ENCODE results near the gene IL16. TPM values are rescaled to one million over a fixed set of nuclear protein-coding genes. Genes with fewer than 3 reads are reported as not detected.
A peak's percentile ranks its signal among the peaks of the same experiment; 100 is the strongest.

IL16 gene
- total RNA-seq, 1 donor from 2014 or later = 6.5 TPM

GRCh38 chr15:81277851-81278250 lies 81.2 kb downstream of the IL16 start:
- no peak for DNase-seq

GRCh38 chr15:81278306-81279029 lies 81.8 kb downstream of the IL16 start:
- no peak for DNase-seq

GRCh38 chr15:81279621-81280485 lies 83.2 kb downstream of the IL16 start:
- DNase-seq = no peak

GRCh38 chr15:81280696-81281455 lies 84.2 kb downstream of the IL16 start:
- peak; percentile 53 for DNase-seq

GRCh38 chr15:81281456-81281735 lies 84.7 kb downstream of the IL16 start:
- no peak for DNase-seq

- DNase-seq = peak; percentile 29
Measured at GRCh38 chr15:81281766-81282605, 85.3 kb downstream of the IL16 start.

GRCh38 chr15:81282606-81282895 lies 85.9 kb downstream of the IL16 start:
- no peak for DNase-seq

GRCh38 chr15:81282911-81283310 lies 86.2 kb downstream of the IL16 start:
- no peak for DNase-seq

GRCh38 chr15:81284256-81285031 lies 87.8 kb downstream of the IL16 start:
- DNase-seq = no peak

- no peak for DNase-seq
Measured at GRCh38 chr15:81285461-81285860, 88.8 kb downstream of the IL16 start.

GRCh38 chr15:81286621-81287121 lies 90.0 kb downstream of the IL16 start:
- DNase-seq = no peak

- DNase-seq = no peak
Measured at GRCh38 chr15:81288040-81288439, 91.4 kb downstream of the IL16 start.

- no peak for DNase-seq
Measured at GRCh38 chr15:81288616-81289015, 91.9 kb downstream of the IL16 start.

- DNase-seq = no peak
Measured at GRCh38 chr15:81289910-81290309, 93.2 kb downstream of the IL16 start.

- no peak for DNase-seq
Measured at GRCh38 chr15:81291916-81292522, 95.3 kb downstream of the IL16 start.

- no peak for DNase-seq
Measured at GRCh38 chr15:81292523-81293001, 95.9 kb downstream of the IL16 start.

GRCh38 chr15:81293728-81294515 lies 97.2 kb downstream of the IL16 start:
- no peak for DNase-seq

- no peak for DNase-seq
Measured at GRCh38 chr15:81294516-81294880, 97.8 kb downstream of the IL16 start.

- no peak for DNase-seq
Measured at GRCh38 chr15:81295486-81296121, 98.9 kb downstream of the IL16 start.

All from tongue (tissue), 2 donors.